HCT116 (cell line): Measurements from ENCODE around the gene COL16A1. TPM values are rescaled to one million over a fixed set of nuclear protein-coding genes. Genes with fewer than 3 reads are reported as not detected.

ENCODE experiments used
- ATAC-seq: fragments of 200-7000 bp; cut with Tn5 transposase; 2 replicates; pipeline ENCODE4 v1.9.1; 2020; ENCODE audit warnings: mild to moderate bottlenecking, moderate library complexity
- BruUV-seq: library from RNA; stranded (reverse); fragments of 400-500 nt; replicated peaks from 2 replicates; lab custom pipeline; 2021; lab: Mats Ljungman, UMichigan
- CTCF ChIA-PET: fragments of 300-600 bp; sonication (Branson Sonifier 250); formaldehyde crosslinking; loops from one replicate; lab custom pipeline; 2021; ENCODE audit warnings: antibody characterized with exemption; lab: Charles Lee
- POLR2A ChIA-PET: fragments of 300-600, 350-600 bp; sonication (Branson Sonifier 250); formaldehyde crosslinking; loops from one replicate; lab custom pipeline; 2021; ENCODE audit warnings: antibody characterized with exemption; lab: Charles Lee
- RAD21 ChIA-PET, 2 experiments: fragments of 300-600 bp; sonication (Branson Sonifier 250); formaldehyde crosslinking; loops; one replicate each; lab custom pipeline; 2023; ENCODE audit warnings: low total read pairs in 2 of 2; ENCODE audit not compliant: uncharacterized antibody in 2 of 2, unreplicated experiment in 2 of 2, low non-redundant PET in 1 of 2; lab: Charles Lee
- DNase-seq: peaks from one replicate; pipeline ENCODE4 v3.0.0-alpha.2; 2010; ENCODE audit warnings: low read depth, low spot score
- H2AFZ ChIP-seq: fragments of 200-600 bp; shearing (Covaris generic), sonication (generic); 2 replicates; pipeline ENCODE4 v1.6.1; 2017; ENCODE audit warnings: low read depth, mixed run types, mixed read lengths, antibody characterized with exemption, low read length; ENCODE audit not compliant: poor library complexity, severe bottlenecking
- H3K27ac ChIP-seq: 2 replicates; pipeline ENCODE4 v1.5.1; 2012; ENCODE audit warnings: low read depth, low read length
- H3K27me3 ChIP-seq: fragments of 200-600 bp; sonication (generic); 2 replicates; pipeline ENCODE4 v1.6.1; 2016; ENCODE audit warnings: mixed run types, low read length, mixed read lengths; ENCODE audit not compliant: insufficient read depth
- H3K36me3 ChIP-seq, 2 experiments: fragments of 200-500 bp in 1 of 2; fragments of 200-600 bp in 1 of 2; sonication (Bioruptor generic) in 1 of 2; sonication (generic) in 1 of 2; 2 replicates each; pipeline versions ENCODE4 v1.5.1 to v1.6.1; 2014 to 2016; ENCODE audit warnings: low read length in 2 of 2, inconsistent platforms in 1 of 2, mixed read lengths in 1 of 2, mixed run types in 1 of 2; ENCODE audit not compliant: insufficient read depth in 2 of 2, control insufficient read depth in 1 of 2
- H3K4me1 ChIP-seq, 2 experiments: fragments of 200-600 bp in 1 of 2; sonication (generic) in 1 of 2; 2 replicates each; pipeline versions ENCODE4 v1.5.1 to v1.6.1; 2012 to 2017; ENCODE audit warnings: low read length in 2 of 2, inconsistent platforms in 1 of 2, mild to moderate bottlenecking in 1 of 2, mixed read lengths in 1 of 2, mixed run types in 1 of 2, moderate library complexity in 1 of 2; ENCODE audit not compliant: insufficient read depth in 2 of 2, control insufficient read depth in 1 of 2
- H3K4me2 ChIP-seq: fragments of 200-600 bp; sonication (generic); 2 replicates; pipeline ENCODE4 v1.6.1; 2017; ENCODE audit warnings: mixed run types, low read length, mixed read lengths
- H3K4me3 ChIP-seq, 2 experiments: fragments of 200-600 bp in 1 of 2; sonication (generic) in 1 of 2; replicated peaks in 1 of 2; 2 replicates each; pipeline ENCODE4 v1.5.1; 2011 to 2016; ENCODE audit warnings: low read length in 2 of 2, control low read depth in 1 of 2, low read depth in 1 of 2, mild to moderate bottlenecking in 1 of 2, mixed read lengths in 1 of 2, mixed run types in 1 of 2
- H3K79me2 ChIP-seq: fragments of 200-600 bp; sonication (generic); 2 replicates; pipeline ENCODE4 v1.6.1; 2017; ENCODE audit warnings: mild to moderate bottlenecking, mixed run types, low read length, moderate library complexity, mixed read lengths; ENCODE audit not compliant: insufficient read depth
- H3K9ac ChIP-seq: fragments of 200-600 bp; sonication (generic); 2 replicates; pipeline ENCODE4 v1.6.1; 2016; ENCODE audit warnings: low read length, mixed read lengths
- H3K9me2 ChIP-seq: fragments of 200-600 bp; sonication (generic), shearing (Covaris generic); 2 replicates; pipeline ENCODE4 v1.6.1; 2017; ENCODE audit warnings: mixed run types, mild to moderate bottlenecking, moderate library complexity; ENCODE audit not compliant: insufficient read depth
- H3K9me3 ChIP-seq, 2 experiments: fragments of 200-500 bp in 1 of 2; fragments of 200-600 bp in 1 of 2; sonication (Bioruptor generic) in 1 of 2; sonication (generic) in 1 of 2; 2 replicates each; pipeline ENCODE4 v1.6.1; 2014 to 2017; ENCODE audit warnings: low read length in 2 of 2, mixed read lengths in 2 of 2, inconsistent platforms in 1 of 2, low read depth in 1 of 2, mild to moderate bottlenecking in 1 of 2, mixed run types in 1 of 2, moderate library complexity in 1 of 2; ENCODE audit not compliant: control insufficient read depth in 1 of 2, insufficient read depth in 1 of 2
- H4K20me1 ChIP-seq: fragments of 200-600 bp; sonication (generic), shearing (Covaris generic); 2 replicates; pipeline ENCODE4 v1.6.1; 2017; ENCODE audit warnings: mixed run types, mild to moderate bottlenecking, moderate library complexity; ENCODE audit not compliant: insufficient read depth
- ATF3 ChIP-seq: IDR thresholded peaks from 2 replicates; pipeline ENCODE4 v1.6.1; 2012
- CBX3 ChIP-seq: IDR thresholded peaks from 2 replicates; pipeline ENCODE4 v1.6.1; 2012; ENCODE audit warnings: low read depth
- CEBPB ChIP-seq: IDR thresholded peaks from 2 replicates; pipeline ENCODE4 v1.6.1; 2012; ENCODE audit warnings: low read depth
- CTCF ChIP-seq, 3 experiments: fragments of 200-600 bp in 1 of 3; sonication (generic) in 1 of 3; IDR thresholded peaks in 2 of 3; conservative IDR thresholded peaks in 1 of 3; 2 replicates each; pipeline ENCODE4 v1.5.1; 2012 to 2017; ENCODE audit warnings: low read depth in 2 of 3, low read length in 2 of 3, antibody characterized with exemption in 1 of 3, borderline replicate concordance in 1 of 3, control low read depth in 1 of 3, mild to moderate bottlenecking in 1 of 3, mixed read lengths in 1 of 3, mixed run types in 1 of 3, moderate library complexity in 1 of 3; ENCODE audit not compliant: insufficient read depth in 1 of 3
- EGR1 ChIP-seq: IDR thresholded peaks from 2 replicates; pipeline ENCODE4 v1.6.1; 2012; ENCODE audit warnings: low read depth
- ELF1 ChIP-seq: IDR thresholded peaks from 2 replicates; pipeline ENCODE4 v1.6.1; 2012; ENCODE audit warnings: low read depth, borderline replicate concordance
- EZH2 ChIP-seq: fragments of 200-600 bp; sonication (generic); IDR thresholded peaks from 2 replicates; pipeline ENCODE4 v1.6.1; 2017; ENCODE audit warnings: antibody characterized with exemption, mixed run types
- EZH2phosphoT487 ChIP-seq: fragments of 200-600 bp; IDR thresholded peaks from 2 replicates; pipeline ENCODE4 v1.6.1; 2018; ENCODE audit warnings: antibody characterized with exemption, borderline replicate concordance
- FOSL1 ChIP-seq: IDR thresholded peaks from 2 replicates; pipeline ENCODE4 v1.6.1; 2012; ENCODE audit warnings: low read depth
- JUND ChIP-seq: IDR thresholded peaks from 2 replicates; pipeline ENCODE4 v1.6.1; 2012
- POLR2A ChIP-seq: IDR thresholded peaks from 2 replicates; pipeline ENCODE4 v1.7.0; 2011; ENCODE audit warnings: borderline replicate concordance; ENCODE audit not compliant: insufficient read depth, insufficient read length; ENCODE audit errors: extremely low read depth
- RAD21 ChIP-seq: IDR thresholded peaks from 2 replicates; pipeline ENCODE4 v1.6.1; 2012; ENCODE audit warnings: low read depth, mild to moderate bottlenecking
- REST ChIP-seq: IDR thresholded peaks from 2 replicates; pipeline ENCODE4 v1.6.1; 2012; ENCODE audit warnings: low read depth
- SIN3A ChIP-seq: IDR thresholded peaks from 2 replicates; pipeline ENCODE4 v1.6.1; 2012; ENCODE audit warnings: low read depth
- SP1 ChIP-seq: IDR thresholded peaks from 2 replicates; pipeline ENCODE4 v1.6.1; 2012; ENCODE audit warnings: low read depth
- SRF ChIP-seq: IDR thresholded peaks from 2 replicates; pipeline ENCODE4 v1.6.1; 2012; ENCODE audit warnings: low read depth
- TCF7L2 ChIP-seq: IDR thresholded peaks from 2 replicates; pipeline ENCODE4 v1.7.0; 2011; ENCODE audit warnings: borderline replicate concordance, inconsistent platforms; ENCODE audit not compliant: insufficient read depth, insufficient read length; ENCODE audit errors: extremely low read depth
- YY1 ChIP-seq: IDR thresholded peaks from 2 replicates; pipeline ENCODE4 v1.6.1; 2011; ENCODE audit warnings: low read length, low read depth, moderate library complexity, mild to moderate bottlenecking; ENCODE audit not compliant: insufficient replicate concordance; ENCODE audit errors: extremely low read depth
- ZBTB33 ChIP-seq: IDR thresholded peaks from 2 replicates; pipeline ENCODE4 v1.6.1; 2011; ENCODE audit warnings: mild to moderate bottlenecking, low read length, moderate library complexity; ENCODE audit not compliant: insufficient replicate concordance; ENCODE audit errors: extremely low read depth
- ZFX ChIP-seq: fragments of 450-650 bp; IDR thresholded peaks from 2 replicates; pipeline ENCODE4 v1.6.1; 2017
- ZNF274 ChIP-seq: fragments of 200-500 bp; sonication (Bioruptor generic); IDR thresholded peaks from 2 replicates; pipeline ENCODE4 v1.6.1; 2014; ENCODE audit warnings: mild to moderate bottlenecking, low read depth, low read length, inconsistent platforms
- intact Hi-C: fragments of 100-400 bp; cut with micrococcal nuclease; formaldehyde crosslinking; loops from 2 replicates; pipeline ENCODE4 v1.10.0; 2022
- total RNA-seq: library from RNA; stranded (reverse); gene quantifications from one replicate; pipeline ENCODE4 v1.2.1, GENCODE V29; 2021; ENCODE audit not compliant: unreplicated experiment

COL16A1 gene
- total RNA-seq, 1 experiment from 2014 or later: 2.2 TPM

- intact Hi-C loops: no loop called here
- DNase-seq (no peak), ATAC-seq (peak; percentile 88)
- ChIA-PET CTCF (interaction anchor here (0.7 to 1.7 kb wide), 8 partner anchors 10 to 236 kb away, joined by 3 to 5 read pairs (median 4); partner anchors contain the start of gene PEF1), RAD21 (no interaction called here), POLR2A (interaction anchor here (1.7 kb wide), 1 partner anchor 12 kb away, joined by 5 read pairs; the partner anchor contains the start of gene PEF1)
- Histone ChIP-seq H3K4me1 (no peaks in the 10 kb centered on the region), H3K9me2 (no peaks in the 10 kb centered on the region), H3K79me2 (peaks cover 29% of the 10 kb centered on the region), H4K20me1 (no peaks in the 10 kb centered on the region), H3K36me3 (peaks cover 9 to 43% of the 10 kb centered on the region in 2 experiments; a peak in 3 of 4 replicates), H3K4me2 (no peak overlapping the region), H3K27me3 (no peaks in the 10 kb centered on the region), H3K9me3 (no peaks in the 10 kb centered on the region), H2AFZ (no peak overlapping the region), H3K9ac (no peak overlapping the region), H3K27ac (no peak overlapping the region), H3K4me3 (no peak overlapping the region)
- no TSS peak for BruUV-seq
- TF ChIP-seq EZH2 (no peak), CTCF (IDR thresholded peaks at IDR 0.05 in 2 of 3, conservative IDR thresholded peaks at IDR 0.05 in 1 of 3; ENCODE audit: borderline replicate concordance in 1 of 3, insufficient read depth in 1 of 3, low read depth in 2 of 3, low read length in 2 of 3) (peak; percentile 40 to 88 (median 77); a peak in 5 of 6 replicates), YY1 (no peak), CBX3 (no peak), FOSL1 (no peak), ELF1 (no peak), ATF3 (no peak), CEBPB (no peak), SP1 (no peak), ZBTB33 (no peak), RAD21 (peak; percentile 52), SIN3A (no peak), POLR2A (no peak), REST (no peak), ZNF274 (no peak), TCF7L2 (no peak), SRF (no peak), JUND (no peak), EZH2phosphoT487 (no peak), ZFX (peak; percentile 37; the same call in 1 of the 2 replicates), EGR1 (no peak)
Observed at GRCh38 chr1:31633117-31633516, 70.7 kb downstream of the COL16A1 start.
